ENCODE data around the gene HBE1. TPM values are rescaled to one million over a fixed set of nuclear protein-coding genes. Genes with fewer than 3 reads are reported as not detected.

The HBE1 gene
- total RNA-seq, 1 donor from 2014 or later, result not detected

- H4K20me1 ChIP-seq (ENCODE audit: low read depth), result no peaks in the 10 kb centered on the region
- H3K9me3 Mint-ChIP-seq, result no peaks in the 10 kb centered on the region
- H3K27ac ChIP-seq, result no peak overlapping the region
- no peaks in the 10 kb centered on the region for H3K4me1 Mint-ChIP-seq
- no peak overlapping the region for H3K4me2 ChIP-seq
- H3K27ac Mint-ChIP-seq, result no peak overlapping the region
- H3F3A ChIP-seq (ENCODE audit: low read depth), result no peaks in the 10 kb centered on the region
- H3K9me3 ChIP-seq (ENCODE audit: low read depth), result no peaks in the 10 kb centered on the region
- H3K4me1 ChIP-seq, result peaks cover 5% of the 10 kb centered on the region
- no peaks in the 10 kb centered on the region for H3K79me2 ChIP-seq (ENCODE audit: low read depth)
- no peak overlapping the region for H3K4me3 ChIP-seq
- H3K36me3 Mint-ChIP-seq, result no peaks in the 10 kb centered on the region
- H3K36me3 ChIP-seq, result no peaks in the 10 kb centered on the region
- peaks cover 8% of the 10 kb centered on the region for H3K27me3 Mint-ChIP-seq (ENCODE audit: insufficient read depth, low read depth)
- H3K27me3 ChIP-seq, result no peaks in the 10 kb centered on the region
- no peak overlapping the region for H2AFZ ChIP-seq (replicated peaks)
- TF ChIP-seq CTCF (IDR thresholded peaks at IDR 0.05), result no peak
- no peak for TF ChIP-seq EZH2 (IDR thresholded peaks at IDR 0.05)
- TF ChIP-seq EZH2phosphoT487 (IDR thresholded peaks at IDR 0.05), result no peak
- no peak for DNase-seq (ENCODE audit: low spot score)
- no peak overlapping the region for H3K9ac ChIP-seq
- H3K4me3 Mint-ChIP-seq, result no peak overlapping the region
Observed at GRCh38 chr11:5267033-5267563, 2.6 kb downstream of the HBE1 start.

- Mint-ChIP-seq H3K27ac (no peak overlapping the region), H3K27me3 (ENCODE audit: insufficient read depth, low read depth) (peaks cover 8% of the 10 kb centered on the region), H3K4me3 (no peak overlapping the region), H3K4me1 (no peaks in the 10 kb centered on the region), H3K9me3 (no peaks in the 10 kb centered on the region), H3K36me3 (no peaks in the 10 kb centered on the region)
- H3K9me3 ChIP-seq (ENCODE audit: low read depth), result no peaks in the 10 kb centered on the region
- no peaks in the 10 kb centered on the region for H3K27me3 ChIP-seq
- H3K4me3 ChIP-seq, result no peak overlapping the region
- no peak overlapping the region for H3K9ac ChIP-seq
- no peak overlapping the region for H3K27ac ChIP-seq
- H3K79me2 ChIP-seq (ENCODE audit: low read depth), result no peaks in the 10 kb centered on the region
- TF ChIP-seq EZH2phosphoT487 (IDR thresholded peaks at IDR 0.05) (no peak), EZH2 (IDR thresholded peaks at IDR 0.05) (no peak), CTCF (IDR thresholded peaks at IDR 0.05) (no peak)
- no peak overlapping the region for H3K4me2 ChIP-seq
- no peak for DNase-seq (ENCODE audit: low spot score)
- H3F3A ChIP-seq (ENCODE audit: low read depth), result no peaks in the 10 kb centered on the region
- peaks cover 5% of the 10 kb centered on the region for H3K4me1 ChIP-seq
- H2AFZ ChIP-seq (replicated peaks), result no peak overlapping the region
- H4K20me1 ChIP-seq (ENCODE audit: low read depth), result no peaks in the 10 kb centered on the region
- no peaks in the 10 kb centered on the region for H3K36me3 ChIP-seq
Observed at GRCh38 chr11:5266609-5267008, 3.1 kb downstream of the HBE1 start.

GRCh38 chr11:5265832-5266231 is 3.9 kb downstream of the HBE1 start:
- Mint-ChIP-seq H3K4me1 (no peaks in the 10 kb centered on the region), H3K27ac (no peak overlapping the region), H3K27me3 (ENCODE audit: insufficient read depth, low read depth) (peaks cover 8% of the 10 kb centered on the region), H3K36me3 (no peaks in the 10 kb centered on the region), H3K4me3 (no peak overlapping the region), H3K9me3 (no peaks in the 10 kb centered on the region)
- Histone ChIP-seq H3K9me3 (ENCODE audit: low read depth) (no peaks in the 10 kb centered on the region), H3K4me1 (peaks cover 4% of the 10 kb centered on the region), H3K4me3 (no peak overlapping the region), H3K36me3 (no peaks in the 10 kb centered on the region), H3K27me3 (no peaks in the 10 kb centered on the region), H3K4me2 (no peak overlapping the region), H3K79me2 (ENCODE audit: low read depth) (no peaks in the 10 kb centered on the region), H3K9ac (no peak overlapping the region), H3K27ac (no peak overlapping the region), H3F3A (ENCODE audit: low read depth) (no peaks in the 10 kb centered on the region), H2AFZ (replicated peaks) (no peak overlapping the region), H4K20me1 (ENCODE audit: low read depth) (no peaks in the 10 kb centered on the region)
- DNase-seq (ENCODE audit: low spot score), result no peak
- TF ChIP-seq EZH2 (IDR thresholded peaks at IDR 0.05) (no peak), CTCF (IDR thresholded peaks at IDR 0.05) (no peak), EZH2phosphoT487 (IDR thresholded peaks at IDR 0.05) (no peak)
